Neural cell (in vitro differentiated cells): ENCODE measurements around the gene APOM. TPM values are rescaled to one million over a fixed set of nuclear protein-coding genes. Genes with fewer than 3 reads are reported as not detected.

Source experiments
- H2AFZ ChIP-seq: fragments of 200-600, 300-800 bp; sonication (generic), shearing (Covaris generic); 2 replicates; pipeline ENCODE4 v1.6.0; 2014; ENCODE audit warnings: low read depth, mild to moderate bottlenecking, antibody characterized with exemption, low read length, moderate library complexity
- H3F3A ChIP-seq: fragments of 200-600 bp; shearing (Covaris generic); 2 replicates; pipeline ENCODE4 v1.6.1; 2016; ENCODE audit warnings: mild to moderate bottlenecking, moderate library complexity, mixed read lengths, antibody characterized with exemption, low read length; ENCODE audit not compliant: insufficient read depth, poor library complexity, severe bottlenecking
- H3K27ac ChIP-seq: fragments of 200-600, 300-800 bp; sonication (generic), shearing (Covaris generic); 2 replicates; pipeline ENCODE4 v1.5.1; 2014; ENCODE audit warnings: mild to moderate bottlenecking, low read length, moderate library complexity
- H3K27me3 ChIP-seq: fragments of 300-800, 200-600 bp; sonication (generic), shearing (Covaris generic); 2 replicates; pipeline ENCODE4 v1.6.0; 2014; ENCODE audit warnings: mild to moderate bottlenecking, low read depth, low read length, moderate library complexity; ENCODE audit not compliant: insufficient read depth
- H3K36me3 ChIP-seq: fragments of 300-800, 200-600 bp; sonication (generic), shearing (Covaris generic); 2 replicates; pipeline ENCODE4 v1.5.1; 2014; ENCODE audit warnings: mild to moderate bottlenecking, antibody characterized with exemption, low read length, moderate library complexity; ENCODE audit not compliant: insufficient read depth
- H3K4me2 ChIP-seq: fragments of 300-800, 200-600 bp; sonication (generic), shearing (Covaris generic); 2 replicates; pipeline ENCODE4 v1.6.0; 2014; ENCODE audit warnings: mild to moderate bottlenecking, low read length
- H3K4me3 ChIP-seq: fragments of 300-800, 200-600 bp; sonication (generic), shearing (Covaris generic); 2 replicates; pipeline ENCODE4 v1.5.1; 2014; ENCODE audit warnings: mild to moderate bottlenecking, low read length, moderate library complexity
- H3K79me2 ChIP-seq: fragments of 200-600 bp; shearing (Covaris generic); replicated peaks from 2 replicates; pipeline ENCODE4 v1.6.0; 2014; ENCODE audit warnings: mild to moderate bottlenecking, low read length, moderate library complexity; ENCODE audit not compliant: insufficient read depth
- H3K9ac ChIP-seq: fragments of 300-800, 200-600 bp; sonication (generic), shearing (Covaris generic); 2 replicates; pipeline ENCODE4 v1.6.1; 2016; ENCODE audit warnings: mild to moderate bottlenecking, low read length, mixed read lengths
- H3K9me2 ChIP-seq: fragments of 200-600 bp; shearing (Covaris generic); 2 replicates; pipeline ENCODE4 v1.6.1; 2016; ENCODE audit warnings: mild to moderate bottlenecking, low read length, mixed read lengths; ENCODE audit not compliant: insufficient read depth
- H3K9me3 ChIP-seq: fragments of 200-600, 300-800 bp; sonication (generic), shearing (Covaris generic); 2 replicates; pipeline ENCODE4 v1.6.1; 2016; ENCODE audit warnings: mild to moderate bottlenecking, mixed run types, low read length, moderate library complexity, mixed read lengths
- H4K20me1 ChIP-seq: fragments of 200-600 bp; shearing (Covaris generic); 2 replicates; pipeline ENCODE4 v1.6.1; 2016; ENCODE audit warnings: mild to moderate bottlenecking, mixed run types; ENCODE audit not compliant: insufficient read depth
- CTCF ChIP-seq: fragments of 450-650 bp; IDR thresholded peaks from 2 replicates; pipeline ENCODE4 v1.5.1; 2014; ENCODE audit warnings: antibody characterized with exemption, mild to moderate bottlenecking, moderate library complexity; ENCODE audit not compliant: poor library complexity, severe bottlenecking
- EP300 ChIP-seq: fragments of 450-650 bp; conservative IDR thresholded peaks from 2 replicates; pipeline ENCODE4 v1.6.1; 2014; ENCODE audit warnings: antibody characterized with exemption, mild to moderate bottlenecking, moderate library complexity; ENCODE audit not compliant: poor library complexity, severe bottlenecking
- EZH2 ChIP-seq: fragments of 200-600, 300-800 bp; shearing (Covaris generic), sonication (generic); IDR thresholded peaks from 2 replicates; pipeline ENCODE4 v1.6.1; 2014; ENCODE audit warnings: antibody characterized with exemption, low read length, borderline replicate concordance, mild to moderate bottlenecking; ENCODE audit not compliant: insufficient read depth, poor library complexity, severe bottlenecking
- MXI1 ChIP-seq: fragments of 450-650 bp; conservative IDR thresholded peaks from 2 replicates; pipeline ENCODE4 v1.6.1; 2014; ENCODE audit warnings: antibody characterized with exemption, mild to moderate bottlenecking; ENCODE audit not compliant: poor library complexity, severe bottlenecking
- POLR2AphosphoS5 ChIP-seq: IDR thresholded peaks from 2 replicates; pipeline ENCODE4 v1.6.1; 2012
- RAD21 ChIP-seq: fragments of 450-650 bp; conservative IDR thresholded peaks from 2 replicates; pipeline ENCODE4 v1.6.1; 2014; ENCODE audit warnings: antibody characterized with exemption, mild to moderate bottlenecking, moderate library complexity
- REST ChIP-seq: IDR thresholded peaks from 2 replicates; pipeline ENCODE4 v1.6.1; 2012; ENCODE audit warnings: borderline replicate concordance
- SMC3 ChIP-seq: fragments of 450-650 bp; conservative IDR thresholded peaks from 2 replicates; pipeline ENCODE4 v1.6.1; 2014; ENCODE audit warnings: antibody characterized with exemption, mild to moderate bottlenecking, moderate library complexity; ENCODE audit not compliant: poor library complexity
- TAF1 ChIP-seq: IDR thresholded peaks from 2 replicates; pipeline ENCODE4 v1.6.1; 2012; ENCODE audit warnings: low read depth
- polyA plus RNA-seq: library from polyadenylated mRNA; depleted of rRNA; stranded (reverse); fragments of >200 nt; gene quantifications from 2 replicates; pipeline ENCODE4 v1.2.3, GENCODE V29; 2014

The APOM gene
- polyA plus RNA-seq, 1 donor from 2014 or later, result 4.4 TPM

GRCh38 chr6:31639043-31639442 is 16.7 kb upstream of the APOM start:
- no peak overlapping the region for H3K9ac ChIP-seq
- H3K27ac ChIP-seq, result no peak overlapping the region

GRCh38 chr6:31639449-31639861 is 16.2 kb upstream of the APOM start:
- H3K36me3 ChIP-seq, result no peaks in the 10 kb centered on the region
- H3K27ac ChIP-seq, result no peak overlapping the region
- H3K9me3 ChIP-seq, result no peaks in the 10 kb centered on the region
- no peaks in the 10 kb centered on the region for H3F3A ChIP-seq
- H3K9ac ChIP-seq, result no peak overlapping the region
- H3K27me3 ChIP-seq, result no peaks in the 10 kb centered on the region
- H4K20me1 ChIP-seq, result no peaks in the 10 kb centered on the region
- no peaks in the 10 kb centered on the region for H3K9me2 ChIP-seq
- H2AFZ ChIP-seq, result no peak overlapping the region
- H3K79me2 ChIP-seq, result no peaks in the 10 kb centered on the region
- no peak overlapping the region for H3K4me3 ChIP-seq
- no peak overlapping the region for H3K4me2 ChIP-seq
- no peak for TF ChIP-seq REST
- TF ChIP-seq EZH2, result no peak
- no peak for TF ChIP-seq RAD21
- TF ChIP-seq POLR2AphosphoS5, result no peak
- TF ChIP-seq TAF1, result no peak
- TF ChIP-seq EP300, result no peak
- TF ChIP-seq MXI1, result no peak
- no peak for TF ChIP-seq SMC3

More at GRCh38 chr6:31639043-31639442, 16.7 kb upstream of the APOM start:
- Histone ChIP-seq H3F3A (no peaks in the 10 kb centered on the region), H3K4me2 (no peak overlapping the region), H3K4me3 (no peak overlapping the region), H3K79me2 (no peaks in the 10 kb centered on the region), H2AFZ (no peak overlapping the region), H3K9me3 (no peaks in the 10 kb centered on the region), H4K20me1 (no peaks in the 10 kb centered on the region), H3K36me3 (no peaks in the 10 kb centered on the region), H3K27me3 (no peaks in the 10 kb centered on the region), H3K9me2 (no peaks in the 10 kb centered on the region)
- TF ChIP-seq EZH2, result no peak
- TF ChIP-seq RAD21, result no peak
- no peak for TF ChIP-seq TAF1
- no peak for TF ChIP-seq POLR2AphosphoS5
- TF ChIP-seq MXI1, result no peak
- TF ChIP-seq SMC3, result no peak
- TF ChIP-seq EP300, result no peak
- no peak for TF ChIP-seq CTCF
- no peak for TF ChIP-seq REST
